HCT116 (cell line): ENCODE measurements around the gene SMIM12. TPM values are rescaled to one million over a fixed set of nuclear protein-coding genes. Genes with fewer than 3 reads are reported as not detected.

Source experiments
- ATAC-seq: fragments of 200-7000 bp; cut with Tn5 transposase; 2 replicates; pipeline ENCODE4 v1.9.1; 2020; ENCODE audit warnings: mild to moderate bottlenecking, moderate library complexity
- BruUV-seq: library from RNA; stranded (reverse); fragments of 400-500 nt; replicated peaks from 2 replicates; lab custom pipeline; 2021; lab: Mats Ljungman, UMichigan
- CTCF ChIA-PET: fragments of 300-600 bp; sonication (Branson Sonifier 250); formaldehyde crosslinking; loops from one replicate; lab custom pipeline; 2021; ENCODE audit warnings: antibody characterized with exemption; lab: Charles Lee
- POLR2A ChIA-PET: fragments of 300-600, 350-600 bp; sonication (Branson Sonifier 250); formaldehyde crosslinking; loops from one replicate; lab custom pipeline; 2021; ENCODE audit warnings: antibody characterized with exemption; lab: Charles Lee
- RAD21 ChIA-PET, 2 experiments: fragments of 300-600 bp; sonication (Branson Sonifier 250); formaldehyde crosslinking; loops; one replicate each; lab custom pipeline; 2023; ENCODE audit warnings: low total read pairs in 2 of 2; ENCODE audit not compliant: uncharacterized antibody in 2 of 2, unreplicated experiment in 2 of 2, low non-redundant PET in 1 of 2; lab: Charles Lee
- DNase-seq: peaks from one replicate; pipeline ENCODE4 v3.0.0-alpha.2; 2010; ENCODE audit warnings: low read depth, low spot score
- H2AFZ ChIP-seq: fragments of 200-600 bp; shearing (Covaris generic), sonication (generic); 2 replicates; pipeline ENCODE4 v1.6.1; 2017; ENCODE audit warnings: low read depth, mixed run types, mixed read lengths, antibody characterized with exemption, low read length; ENCODE audit not compliant: poor library complexity, severe bottlenecking
- H3K27ac ChIP-seq: 2 replicates; pipeline ENCODE4 v1.5.1; 2012; ENCODE audit warnings: low read depth, low read length
- H3K27me3 ChIP-seq: fragments of 200-600 bp; sonication (generic); 2 replicates; pipeline ENCODE4 v1.6.1; 2016; ENCODE audit warnings: mixed run types, low read length, mixed read lengths; ENCODE audit not compliant: insufficient read depth
- H3K36me3 ChIP-seq, 2 experiments: fragments of 200-500 bp in 1 of 2; fragments of 200-600 bp in 1 of 2; sonication (Bioruptor generic) in 1 of 2; sonication (generic) in 1 of 2; 2 replicates each; pipeline versions ENCODE4 v1.5.1 to v1.6.1; 2014 to 2016; ENCODE audit warnings: low read length in 2 of 2, inconsistent platforms in 1 of 2, mixed read lengths in 1 of 2, mixed run types in 1 of 2; ENCODE audit not compliant: insufficient read depth in 2 of 2, control insufficient read depth in 1 of 2
- H3K4me1 ChIP-seq, 2 experiments: fragments of 200-600 bp in 1 of 2; sonication (generic) in 1 of 2; 2 replicates each; pipeline versions ENCODE4 v1.5.1 to v1.6.1; 2012 to 2017; ENCODE audit warnings: low read length in 2 of 2, inconsistent platforms in 1 of 2, mild to moderate bottlenecking in 1 of 2, mixed read lengths in 1 of 2, mixed run types in 1 of 2, moderate library complexity in 1 of 2; ENCODE audit not compliant: insufficient read depth in 2 of 2, control insufficient read depth in 1 of 2
- H3K4me2 ChIP-seq: fragments of 200-600 bp; sonication (generic); 2 replicates; pipeline ENCODE4 v1.6.1; 2017; ENCODE audit warnings: mixed run types, low read length, mixed read lengths
- H3K4me3 ChIP-seq, 2 experiments: fragments of 200-600 bp in 1 of 2; sonication (generic) in 1 of 2; replicated peaks in 1 of 2; 2 replicates each; pipeline ENCODE4 v1.5.1; 2011 to 2016; ENCODE audit warnings: low read length in 2 of 2, control low read depth in 1 of 2, low read depth in 1 of 2, mild to moderate bottlenecking in 1 of 2, mixed read lengths in 1 of 2, mixed run types in 1 of 2
- H3K79me2 ChIP-seq: fragments of 200-600 bp; sonication (generic); 2 replicates; pipeline ENCODE4 v1.6.1; 2017; ENCODE audit warnings: mild to moderate bottlenecking, mixed run types, low read length, moderate library complexity, mixed read lengths; ENCODE audit not compliant: insufficient read depth
- H3K9ac ChIP-seq: fragments of 200-600 bp; sonication (generic); 2 replicates; pipeline ENCODE4 v1.6.1; 2016; ENCODE audit warnings: low read length, mixed read lengths
- H3K9me2 ChIP-seq: fragments of 200-600 bp; sonication (generic), shearing (Covaris generic); 2 replicates; pipeline ENCODE4 v1.6.1; 2017; ENCODE audit warnings: mixed run types, mild to moderate bottlenecking, moderate library complexity; ENCODE audit not compliant: insufficient read depth
- H3K9me3 ChIP-seq, 2 experiments: fragments of 200-500 bp in 1 of 2; fragments of 200-600 bp in 1 of 2; sonication (Bioruptor generic) in 1 of 2; sonication (generic) in 1 of 2; 2 replicates each; pipeline ENCODE4 v1.6.1; 2014 to 2017; ENCODE audit warnings: low read length in 2 of 2, mixed read lengths in 2 of 2, inconsistent platforms in 1 of 2, low read depth in 1 of 2, mild to moderate bottlenecking in 1 of 2, mixed run types in 1 of 2, moderate library complexity in 1 of 2; ENCODE audit not compliant: control insufficient read depth in 1 of 2, insufficient read depth in 1 of 2
- H4K20me1 ChIP-seq: fragments of 200-600 bp; sonication (generic), shearing (Covaris generic); 2 replicates; pipeline ENCODE4 v1.6.1; 2017; ENCODE audit warnings: mixed run types, mild to moderate bottlenecking, moderate library complexity; ENCODE audit not compliant: insufficient read depth
- ATF3 ChIP-seq: IDR thresholded peaks from 2 replicates; pipeline ENCODE4 v1.6.1; 2012
- CTCF ChIP-seq, 3 experiments: fragments of 200-600 bp in 1 of 3; sonication (generic) in 1 of 3; IDR thresholded peaks in 2 of 3; conservative IDR thresholded peaks in 1 of 3; 2 replicates each; pipeline ENCODE4 v1.5.1; 2012 to 2017; ENCODE audit warnings: low read depth in 2 of 3, low read length in 2 of 3, antibody characterized with exemption in 1 of 3, borderline replicate concordance in 1 of 3, control low read depth in 1 of 3, mild to moderate bottlenecking in 1 of 3, mixed read lengths in 1 of 3, mixed run types in 1 of 3, moderate library complexity in 1 of 3; ENCODE audit not compliant: insufficient read depth in 1 of 3
- EGR1 ChIP-seq: IDR thresholded peaks from 2 replicates; pipeline ENCODE4 v1.6.1; 2012; ENCODE audit warnings: low read depth
- ELF1 ChIP-seq: IDR thresholded peaks from 2 replicates; pipeline ENCODE4 v1.6.1; 2012; ENCODE audit warnings: low read depth, borderline replicate concordance
- EZH2 ChIP-seq: fragments of 200-600 bp; sonication (generic); IDR thresholded peaks from 2 replicates; pipeline ENCODE4 v1.6.1; 2017; ENCODE audit warnings: antibody characterized with exemption, mixed run types
- EZH2phosphoT487 ChIP-seq: fragments of 200-600 bp; IDR thresholded peaks from 2 replicates; pipeline ENCODE4 v1.6.1; 2018; ENCODE audit warnings: antibody characterized with exemption, borderline replicate concordance
- JUND ChIP-seq: IDR thresholded peaks from 2 replicates; pipeline ENCODE4 v1.6.1; 2012
- POLR2A ChIP-seq: IDR thresholded peaks from 2 replicates; pipeline ENCODE4 v1.7.0; 2011; ENCODE audit warnings: borderline replicate concordance; ENCODE audit not compliant: insufficient read depth, insufficient read length; ENCODE audit errors: extremely low read depth
- RAD21 ChIP-seq: IDR thresholded peaks from 2 replicates; pipeline ENCODE4 v1.6.1; 2012; ENCODE audit warnings: low read depth, mild to moderate bottlenecking
- REST ChIP-seq: IDR thresholded peaks from 2 replicates; pipeline ENCODE4 v1.6.1; 2012; ENCODE audit warnings: low read depth
- SP1 ChIP-seq: IDR thresholded peaks from 2 replicates; pipeline ENCODE4 v1.6.1; 2012; ENCODE audit warnings: low read depth
- TCF7L2 ChIP-seq: IDR thresholded peaks from 2 replicates; pipeline ENCODE4 v1.7.0; 2011; ENCODE audit warnings: borderline replicate concordance, inconsistent platforms; ENCODE audit not compliant: insufficient read depth, insufficient read length; ENCODE audit errors: extremely low read depth
- ZNF274 ChIP-seq: fragments of 200-500 bp; sonication (Bioruptor generic); IDR thresholded peaks from 2 replicates; pipeline ENCODE4 v1.6.1; 2014; ENCODE audit warnings: mild to moderate bottlenecking, low read depth, low read length, inconsistent platforms
- intact Hi-C: fragments of 100-400 bp; cut with micrococcal nuclease; formaldehyde crosslinking; loops from 2 replicates; pipeline ENCODE4 v1.10.0; 2022
- total RNA-seq: library from RNA; stranded (reverse); gene quantifications from one replicate; pipeline ENCODE4 v1.2.1, GENCODE V29; 2021; ENCODE audit not compliant: unreplicated experiment

Gene SMIM12
- total RNA-seq, 1 experiment from 2014 or later = 31.3 TPM

GRCh38 chr1:34899471-34899870, 39.9 kb upstream of the SMIM12 start:
- H2AFZ ChIP-seq = no peak overlapping the region
- ChIA-PET RAD21 (no interaction called here), POLR2A (no interaction called here), CTCF (no interaction called here)
- no peak for TF ChIP-seq ATF3
- TF ChIP-seq ZNF274 = no peak
- TF ChIP-seq POLR2A = no peak
- no peak for TF ChIP-seq CTCF (IDR thresholded peaks at IDR 0.05 in 2 of 3, conservative IDR thresholded peaks at IDR 0.05 in 1 of 3; ENCODE audit: borderline replicate concordance in 1 of 3, insufficient read depth in 1 of 3, low read depth in 2 of 3, low read length in 2 of 3)
- TF ChIP-seq JUND = no peak
- no peak for TF ChIP-seq SP1
- TF ChIP-seq RAD21 = no peak
- TF ChIP-seq TCF7L2 = no peak
- TF ChIP-seq EZH2phosphoT487 = no peak
- TF ChIP-seq ELF1 = no peak
- TF ChIP-seq EZH2 = no peak
- TF ChIP-seq REST = no peak
- no peak for TF ChIP-seq EGR1
- no peaks in the 10 kb centered on the region for H3K9me2 ChIP-seq
- H3K4me1 ChIP-seq = no peaks in the 10 kb centered on the region
- no peaks in the 10 kb centered on the region for H3K9me3 ChIP-seq
- no peaks in the 10 kb centered on the region for H4K20me1 ChIP-seq
- DNase-seq (no peak), ATAC-seq (no peak)
- no peaks in the 10 kb centered on the region for H3K79me2 ChIP-seq
- H3K9ac ChIP-seq = no peak overlapping the region
- peaks cover 34% of the 10 kb centered on the region for H3K27me3 ChIP-seq
- no peaks in the 10 kb centered on the region for H3K36me3 ChIP-seq
- no peak overlapping the region for H3K4me2 ChIP-seq
- H3K4me3 ChIP-seq = no peak overlapping the region
- no peak overlapping the region for H3K27ac ChIP-seq
- intact Hi-C loops = no loop called here
- no TSS peak for BruUV-seq
